BLaER1 (cell line): ENCODE measurements around the gene TMEM187.

Experiments used
- H3K27ac ChIP-seq: shearing (Covaris generic); formaldehyde crosslinking; 2 replicates; pipeline ENCODE4 v1.8.1; 2022
- H3K27me3 ChIP-seq: shearing (Covaris generic); formaldehyde crosslinking; 2 replicates; pipeline ENCODE4 v1.8.1; 2022
- H3K36me3 ChIP-seq: shearing (Covaris generic); formaldehyde crosslinking; 2 replicates; pipeline ENCODE4 v1.8.1; 2022
- H3K4me1 ChIP-seq: shearing (Covaris generic); formaldehyde crosslinking; 2 replicates; pipeline ENCODE4 v1.8.1; 2022
- H3K4me2 ChIP-seq: shearing (Covaris generic); formaldehyde crosslinking; 2 replicates; pipeline ENCODE4 v1.8.1; 2022
- H3K4me3 ChIP-seq: shearing (Covaris generic); formaldehyde crosslinking; 2 replicates; pipeline ENCODE4 v1.8.1; 2022
- H3K9ac ChIP-seq: shearing (Covaris generic); formaldehyde crosslinking; 2 replicates; pipeline ENCODE4 v1.8.1; 2022
- H3K9me3 ChIP-seq: shearing (Covaris generic); formaldehyde crosslinking; 2 replicates; pipeline ENCODE4 v1.8.1; 2022
- H4K20me1 ChIP-seq: shearing (Covaris generic); formaldehyde crosslinking; 2 replicates; pipeline ENCODE4 v1.8.1; 2022
- Cebpa-rat ChIP-seq: shearing (Covaris generic); IDR thresholded peaks from 2 replicates; pipeline ENCODE4 v1.8.1; 2022

The TMEM187 gene

GRCh38 chrX:153953892-153954557, 18.5 kb upstream of the TMEM187 start:
- Histone ChIP-seq H4K20me1 (peaks cover 99% of the 10 kb centered on the region), H3K9ac (no peak overlapping the region), H3K4me3 (no peak overlapping the region), H3K4me2 (peak overlapping the region; percentile 35), H3K27ac (no peak overlapping the region), H3K36me3 (peaks cover 97% of the 10 kb centered on the region), H3K4me1 (peaks cover 51% of the 10 kb centered on the region), H3K27me3 (no peaks in the 10 kb centered on the region), H3K9me3 (no peaks in the 10 kb centered on the region)
- no peak for TF ChIP-seq Cebpa-rat

- no peak overlapping the region for H3K9ac ChIP-seq
- peaks cover 45% of the 10 kb centered on the region for H3K4me1 ChIP-seq
- no peaks in the 10 kb centered on the region for H3K27me3 ChIP-seq
- no peak overlapping the region for H3K4me2 ChIP-seq
- no peaks in the 10 kb centered on the region for H3K9me3 ChIP-seq
- peaks cover 100% of the 10 kb centered on the region for H4K20me1 ChIP-seq
- no peak overlapping the region for H3K4me3 ChIP-seq
- no peak for TF ChIP-seq Cebpa-rat
- no peak overlapping the region for H3K27ac ChIP-seq
- peaks cover 99% of the 10 kb centered on the region for H3K36me3 ChIP-seq
Measured at GRCh38 chrX:153954558-153955227, 17.9 kb upstream of the TMEM187 start.

GRCh38 chrX:153955228-153955732, 17.3 kb upstream of the TMEM187 start:
- Histone ChIP-seq H3K4me1 (peaks cover 39% of the 10 kb centered on the region), H3K4me2 (no peak overlapping the region), H3K36me3 (peaks cover 99% of the 10 kb centered on the region), H3K9ac (no peak overlapping the region), H3K27ac (no peak overlapping the region), H3K4me3 (no peak overlapping the region), H3K9me3 (no peaks in the 10 kb centered on the region), H4K20me1 (peaks cover 100% of the 10 kb centered on the region), H3K27me3 (no peaks in the 10 kb centered on the region)
- TF ChIP-seq Cebpa-rat: no peak

GRCh38 chrX:153956044-153956907, 16.3 kb upstream of the TMEM187 start:
- Histone ChIP-seq H3K27me3 (no peaks in the 10 kb centered on the region), H3K4me1 (peaks cover 29% of the 10 kb centered on the region), H3K4me3 (no peak overlapping the region), H3K4me2 (no peak overlapping the region), H3K9me3 (no peaks in the 10 kb centered on the region), H3K27ac (no peak overlapping the region), H4K20me1 (peaks cover 100% of the 10 kb centered on the region), H3K36me3 (peaks cover 99% of the 10 kb centered on the region), H3K9ac (no peak overlapping the region)
- no peak for TF ChIP-seq Cebpa-rat

GRCh38 chrX:153957224-153957623, 15.3 kb upstream of the TMEM187 start:
- no peak overlapping the region for H3K4me3 ChIP-seq
- H3K4me1 ChIP-seq: peaks cover 19% of the 10 kb centered on the region
- H3K9me3 ChIP-seq: no peaks in the 10 kb centered on the region
- H4K20me1 ChIP-seq: peaks cover 100% of the 10 kb centered on the region
- no peak for TF ChIP-seq Cebpa-rat
- H3K9ac ChIP-seq: no peak overlapping the region
- 0 out of 2 replicates have a peak, but pooled peaks cover 1% of the 10 kb centered on the region for H3K27me3 ChIP-seq
- H3K36me3 ChIP-seq: peaks cover 99% of the 10 kb centered on the region
- H3K4me2 ChIP-seq: no peak overlapping the region
- no peak overlapping the region for H3K27ac ChIP-seq

- H3K4me3 ChIP-seq: no peak overlapping the region
- H3K4me2 ChIP-seq: no peak overlapping the region
- peaks cover 100% of the 10 kb centered on the region for H3K36me3 ChIP-seq
- TF ChIP-seq Cebpa-rat: no peak
- H3K4me1 ChIP-seq: peaks cover 6% of the 10 kb centered on the region
- no peak overlapping the region for H3K27ac ChIP-seq
- no peak overlapping the region for H3K9ac ChIP-seq
- H4K20me1 ChIP-seq: peaks cover 100% of the 10 kb centered on the region
- H3K27me3 ChIP-seq: peaks cover 15% of the 10 kb centered on the region
- H3K9me3 ChIP-seq: no peaks in the 10 kb centered on the region
Measured at GRCh38 chrX:153958605-153959004, 13.9 kb upstream of the TMEM187 start.

- Histone ChIP-seq H3K27me3 (peaks cover 25% of the 10 kb centered on the region), H3K36me3 (peaks cover 100% of the 10 kb centered on the region), H3K9me3 (no peaks in the 10 kb centered on the region), H3K4me1 (peaks cover 5% of the 10 kb centered on the region), H3K27ac (no peak overlapping the region), H3K9ac (no peak overlapping the region), H3K4me3 (no peak overlapping the region), H3K4me2 (no peak overlapping the region), H4K20me1 (peaks cover 100% of the 10 kb centered on the region)
- TF ChIP-seq Cebpa-rat: no peak
Measured at GRCh38 chrX:153959649-153960048, 12.9 kb upstream of the TMEM187 start.

GRCh38 chrX:153960077-153960476, 12.5 kb upstream of the TMEM187 start:
- H3K36me3 ChIP-seq: peaks cover 100% of the 10 kb centered on the region
- peaks cover 30% of the 10 kb centered on the region for H3K27me3 ChIP-seq
- peaks cover 9% of the 10 kb centered on the region for H3K4me1 ChIP-seq
- H3K9me3 ChIP-seq: no peaks in the 10 kb centered on the region
- H3K4me2 ChIP-seq: no peak overlapping the region
- peaks cover 100% of the 10 kb centered on the region for H4K20me1 ChIP-seq
- no peak overlapping the region for H3K4me3 ChIP-seq
- no peak overlapping the region for H3K9ac ChIP-seq
- TF ChIP-seq Cebpa-rat: no peak
- H3K27ac ChIP-seq: no peak overlapping the region

GRCh38 chrX:153960786-153961185, 11.8 kb upstream of the TMEM187 start:
- H3K27me3 ChIP-seq: peaks cover 37% of the 10 kb centered on the region
- H3K4me1 ChIP-seq: peaks cover 16% of the 10 kb centered on the region
- TF ChIP-seq Cebpa-rat: no peak
- no peak overlapping the region for H3K27ac ChIP-seq
- no peaks in the 10 kb centered on the region for H3K9me3 ChIP-seq
- no peak overlapping the region for H3K9ac ChIP-seq
- peaks cover 100% of the 10 kb centered on the region for H4K20me1 ChIP-seq
- no peak overlapping the region for H3K4me3 ChIP-seq
- H3K36me3 ChIP-seq: peaks cover 94% of the 10 kb centered on the region
- no peak overlapping the region for H3K4me2 ChIP-seq
